WTC11 (cell line): ENCODE measurements around the gene ANKIB1. TPM values are rescaled to one million over a fixed set of nuclear protein-coding genes. Genes with fewer than 3 reads are reported as not detected.

ENCODE experiments used
- ATAC-seq: fragments of 200-7000 bp; cut with Tn5 transposase; 2 replicates; pipeline ENCODE4 v1.10.0; 2021; ENCODE audit warnings: mild to moderate bottlenecking, moderate library complexity
- CTCF ChIA-PET: fragments of 300-600 bp; sonication (Branson Sonifier 250); formaldehyde crosslinking; loops from one replicate; lab custom pipeline; 2021; ENCODE audit warnings: antibody characterized with exemption; lab: Charles Lee
- POLR2A ChIA-PET: fragments of 350-600 bp; sonication (Branson Sonifier 250); formaldehyde crosslinking; loops from one replicate; lab custom pipeline; 2021; ENCODE audit warnings: antibody characterized with exemption; lab: Charles Lee
- DNase-seq: peaks from one replicate; pipeline ENCODE4 v3.0.0; 2021; ENCODE audit warnings: low spot score
- H3K27ac Mint-ChIP-seq: 2 replicates; pipeline ENCODE4 v1.8.0; 2021; ENCODE audit warnings: mixed read lengths
- H3K27me3 Mint-ChIP-seq: 2 replicates; pipeline ENCODE4 v1.8.0; 2021; ENCODE audit warnings: low read depth, mild to moderate bottlenecking, moderate library complexity, mixed read lengths
- H3K36me3 Mint-ChIP-seq: 2 replicates; pipeline ENCODE4 v1.8.0; 2021; ENCODE audit warnings: mixed read lengths
- H3K4me1 Mint-ChIP-seq: 2 replicates; pipeline ENCODE4 v1.8.0; 2022; ENCODE audit warnings: mixed read lengths
- H3K4me3 Mint-ChIP-seq: 2 replicates; pipeline ENCODE4 v1.8.0; 2021; ENCODE audit warnings: mild to moderate bottlenecking, moderate library complexity, mixed read lengths
- H3K9me3 Mint-ChIP-seq: 2 replicates; pipeline ENCODE4 v1.8.0; 2021; ENCODE audit warnings: mixed read lengths
- AR ChIP-seq: fragments of 250-450 bp; sonication (Bioruptor Pico); IDR thresholded peaks from 2 replicates; pipeline ENCODE4 v1.9.0; 2021; ENCODE audit warnings: mild to moderate bottlenecking
- ATF1 ChIP-seq: sonication (generic); formaldehyde crosslinking; IDR thresholded peaks from 2 replicates; pipeline ENCODE4 v1.8.1; 2023; ENCODE audit warnings: mild to moderate bottlenecking, moderate library complexity, missing genetic modification reagents
- E2F5 ChIP-seq: sonication (generic); formaldehyde crosslinking; IDR thresholded peaks from 2 replicates; pipeline ENCODE4 v1.8.1; 2022; ENCODE audit warnings: mild to moderate bottlenecking, moderate library complexity, missing genetic modification reagents
- ETV6 ChIP-seq: sonication (generic); formaldehyde crosslinking; IDR thresholded peaks from 2 replicates; pipeline ENCODE4 v1.8.1; 2022; ENCODE audit warnings: mild to moderate bottlenecking, missing genetic modification reagents
- FOXP4 ChIP-seq: sonication (generic); formaldehyde crosslinking; IDR thresholded peaks from 2 replicates; pipeline ENCODE4 v1.8.0; 2022; ENCODE audit warnings: mild to moderate bottlenecking, missing genetic modification reagents
- GABPB1 ChIP-seq: sonication (generic); formaldehyde crosslinking; IDR thresholded peaks from 2 replicates; pipeline ENCODE4 v1.8.1; 2023; ENCODE audit warnings: mild to moderate bottlenecking, missing genetic modification reagents
- GTF2I ChIP-seq: fragments of 250-450 bp; sonication (Bioruptor Pico); conservative IDR thresholded peaks from 2 replicates; pipeline ENCODE4 v1.4.0; 2021; ENCODE audit warnings: mild to moderate bottlenecking
- HMGA2 ChIP-seq: fragments of 250-450 bp; sonication (Bioruptor Pico); IDR thresholded peaks from 2 replicates; pipeline ENCODE4 v1.4.0; 2021; ENCODE audit warnings: mild to moderate bottlenecking, moderate library complexity
- KAT7 ChIP-seq: sonication (generic); formaldehyde crosslinking; IDR thresholded peaks from 2 replicates; pipeline ENCODE4 v1.8.1; 2023; ENCODE audit warnings: missing genetic modification reagents, mild to moderate bottlenecking, borderline replicate concordance
- NFYB ChIP-seq: sonication (generic); formaldehyde crosslinking; conservative IDR thresholded peaks from 2 replicates; pipeline ENCODE4 v1.8.0; 2022; ENCODE audit warnings: low read depth, missing genetic modification reagents
- NR1H2 ChIP-seq: sonication (generic); formaldehyde crosslinking; IDR thresholded peaks from 2 replicates; pipeline ENCODE4 v1.9.0; 2021; ENCODE audit warnings: mild to moderate bottlenecking, moderate library complexity, missing genetic modification reagents
- RORB ChIP-seq: fragments of 250-450 bp; sonication (Bioruptor Pico); IDR thresholded peaks from 2 replicates; pipeline ENCODE4 v1.9.0; 2021; ENCODE audit warnings: mild to moderate bottlenecking
- SOX15 ChIP-seq: fragments of 250-450 bp; sonication (Bioruptor Pico); IDR thresholded peaks from 2 replicates; pipeline ENCODE4 v1.9.0; 2021; ENCODE audit warnings: mild to moderate bottlenecking
- SP1 ChIP-seq: sonication (generic); formaldehyde crosslinking; conservative IDR thresholded peaks from 2 replicates; pipeline ENCODE4 v1.8.1; 2022; ENCODE audit warnings: missing genetic modification reagents
- TP53 ChIP-seq: sonication (generic); formaldehyde crosslinking; IDR thresholded peaks from 2 replicates; pipeline ENCODE4 v1.8.1; 2023; ENCODE audit warnings: mild to moderate bottlenecking, missing genetic modification reagents
- ZNF138 ChIP-seq: sonication (generic); formaldehyde crosslinking; conservative IDR thresholded peaks from 2 replicates; pipeline ENCODE4 v1.8.1; 2022; ENCODE audit warnings: mild to moderate bottlenecking, moderate library complexity, missing genetic modification reagents
- ZNF263 ChIP-seq: sonication (generic); formaldehyde crosslinking; IDR thresholded peaks from 2 replicates; pipeline ENCODE4 v1.8.1; 2022; ENCODE audit warnings: low read depth, mild to moderate bottlenecking, moderate library complexity, missing genetic modification reagents
- ZNF396 ChIP-seq: fragments of 250-450 bp; sonication (Bioruptor Pico); IDR thresholded peaks from 2 replicates; pipeline ENCODE4 v1.8.0; 2021; ENCODE audit warnings: mild to moderate bottlenecking, moderate library complexity, borderline replicate concordance
- total RNA-seq: library from RNA; stranded (reverse); gene quantifications from 3 replicates; pipeline ENCODE4 v1.2.3, GENCODE V29; 2021
- TF ChIP-seq, protein P1 (sequence below): sonication (generic); formaldehyde crosslinking; conservative IDR thresholded peaks from 2 replicates; pipeline ENCODE4 v1.8.1; 2023; ENCODE audit warnings: mild to moderate bottlenecking, low read depth, missing genetic modification reagents, moderate library complexity
- TF ChIP-seq, protein P2 (sequence below): sonication (generic); formaldehyde crosslinking; IDR thresholded peaks from 2 replicates; pipeline ENCODE4 v1.8.0; 2022; ENCODE audit warnings: missing genetic modification reagents

Gene ANKIB1
- total RNA-seq, 1 experiment from 2014 or later, result 38.5 TPM

DNA sequence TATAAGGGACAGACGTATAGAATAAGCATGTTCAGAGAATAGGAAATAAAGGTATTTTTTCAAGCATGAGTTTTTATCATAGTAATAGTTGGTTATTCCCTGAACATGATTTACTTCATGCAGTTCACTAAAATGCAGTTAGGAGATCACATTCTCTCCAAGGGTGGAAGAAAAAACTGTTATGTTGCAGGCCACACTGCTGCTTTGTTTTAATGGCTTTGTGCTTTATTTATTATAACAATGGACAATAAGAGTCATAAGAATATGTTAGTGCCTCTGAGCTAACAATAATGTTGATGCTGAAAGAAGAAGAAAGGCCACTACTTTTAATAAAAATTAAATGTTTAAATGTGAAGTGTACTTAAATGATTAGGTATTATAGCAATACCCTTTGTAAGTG lies 123.0 kb downstream of the ANKIB1 start:
- ATAC-seq, result no peak
- Mint-ChIP-seq H3K27ac (no peak overlapping the region), H3K4me1 (no peaks in the 10 kb centered on the region), H3K27me3 (no peaks in the 10 kb centered on the region), H3K36me3 (0 out of 2 replicates have a peak, but pooled peaks cover 3% of the 10 kb centered on the region), H3K9me3 (no peaks in the 10 kb centered on the region), H3K4me3 (no peak overlapping the region)
- no peak for TF ChIP-seq HMGA2 (CRISPR knock-in tag)
- TF ChIP-seq, protein P1, sequence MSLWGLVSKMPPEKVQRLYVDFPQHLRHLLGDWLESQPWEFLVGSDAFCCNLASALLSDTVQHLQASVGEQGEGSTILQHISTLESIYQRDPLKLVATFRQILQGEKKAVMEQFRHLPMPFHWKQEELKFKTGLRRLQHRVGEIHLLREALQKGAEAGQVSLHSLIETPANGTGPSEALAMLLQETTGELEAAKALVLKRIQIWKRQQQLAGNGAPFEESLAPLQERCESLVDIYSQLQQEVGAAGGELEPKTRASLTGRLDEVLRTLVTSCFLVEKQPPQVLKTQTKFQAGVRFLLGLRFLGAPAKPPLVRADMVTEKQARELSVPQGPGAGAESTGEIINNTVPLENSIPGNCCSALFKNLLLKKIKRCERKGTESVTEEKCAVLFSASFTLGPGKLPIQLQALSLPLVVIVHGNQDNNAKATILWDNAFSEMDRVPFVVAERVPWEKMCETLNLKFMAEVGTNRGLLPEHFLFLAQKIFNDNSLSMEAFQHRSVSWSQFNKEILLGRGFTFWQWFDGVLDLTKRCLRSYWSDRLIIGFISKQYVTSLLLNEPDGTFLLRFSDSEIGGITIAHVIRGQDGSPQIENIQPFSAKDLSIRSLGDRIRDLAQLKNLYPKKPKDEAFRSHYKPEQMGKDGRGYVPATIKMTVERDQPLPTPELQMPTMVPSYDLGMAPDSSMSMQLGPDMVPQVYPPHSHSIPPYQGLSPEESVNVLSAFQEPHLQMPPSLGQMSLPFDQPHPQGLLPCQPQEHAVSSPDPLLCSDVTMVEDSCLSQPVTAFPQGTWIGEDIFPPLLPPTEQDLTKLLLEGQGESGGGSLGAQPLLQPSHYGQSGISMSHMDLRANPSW, result no peak
- TF ChIP-seq ATF1, result no peak
- no peak for TF ChIP-seq RORB
- TF ChIP-seq ZNF396 (CRISPR knock-in tag), result no peak
- no peak for TF ChIP-seq TP53 (CRISPR knock-in tag)
- no peak for TF ChIP-seq KAT7 (CRISPR knock-in tag)
- TF ChIP-seq GABPB1, result no peak
- no peak for TF ChIP-seq ZNF263 (CRISPR knock-in tag)
- no peak for TF ChIP-seq NR1H2
- no peak for TF ChIP-seq GTF2I
- TF ChIP-seq AR, result no peak
- no peak for TF ChIP-seq FOXP4 (CRISPR knock-in tag)
- TF ChIP-seq SP1 (CRISPR knock-in tag), result no peak
- TF ChIP-seq, protein P2, sequence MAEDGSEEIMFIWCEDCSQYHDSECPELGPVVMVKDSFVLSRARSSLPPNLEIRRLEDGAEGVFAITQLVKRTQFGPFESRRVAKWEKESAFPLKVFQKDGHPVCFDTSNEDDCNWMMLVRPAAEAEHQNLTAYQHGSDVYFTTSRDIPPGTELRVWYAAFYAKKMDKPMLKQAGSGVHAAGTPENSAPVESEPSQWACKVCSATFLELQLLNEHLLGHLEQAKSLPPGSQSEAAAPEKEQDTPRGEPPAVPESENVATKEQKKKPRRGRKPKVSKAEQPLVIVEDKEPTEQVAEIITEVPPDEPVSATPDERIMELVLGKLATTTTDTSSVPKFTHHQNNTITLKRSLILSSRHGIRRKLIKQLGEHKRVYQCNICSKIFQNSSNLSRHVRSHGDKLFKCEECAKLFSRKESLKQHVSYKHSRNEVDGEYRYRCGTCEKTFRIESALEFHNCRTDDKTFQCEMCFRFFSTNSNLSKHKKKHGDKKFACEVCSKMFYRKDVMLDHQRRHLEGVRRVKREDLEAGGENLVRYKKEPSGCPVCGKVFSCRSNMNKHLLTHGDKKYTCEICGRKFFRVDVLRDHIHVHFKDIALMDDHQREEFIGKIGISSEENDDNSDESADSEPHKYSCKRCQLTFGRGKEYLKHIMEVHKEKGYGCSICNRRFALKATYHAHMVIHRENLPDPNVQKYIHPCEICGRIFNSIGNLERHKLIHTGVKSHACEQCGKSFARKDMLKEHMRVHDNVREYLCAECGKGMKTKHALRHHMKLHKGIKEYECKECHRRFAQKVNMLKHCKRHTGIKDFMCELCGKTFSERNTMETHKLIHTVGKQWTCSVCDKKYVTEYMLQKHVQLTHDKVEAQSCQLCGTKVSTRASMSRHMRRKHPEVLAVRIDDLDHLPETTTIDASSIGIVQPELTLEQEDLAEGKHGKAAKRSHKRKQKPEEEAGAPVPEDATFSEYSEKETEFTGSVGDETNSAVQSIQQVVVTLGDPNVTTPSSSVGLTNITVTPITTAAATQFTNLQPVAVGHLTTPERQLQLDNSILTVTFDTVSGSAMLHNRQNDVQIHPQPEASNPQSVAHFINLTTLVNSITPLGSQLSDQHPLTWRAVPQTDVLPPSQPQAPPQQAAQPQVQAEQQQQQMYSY, result no peak
- ChIA-PET CTCF (interaction anchor here (1.0 to 1.2 kb wide), 2 partner anchors 56 to 93 kb away, joined by 3 read pairs; no protein-coding TSS in a partner anchor), POLR2A (no interaction called here)
- DNase-seq, result no peak

DNA sequence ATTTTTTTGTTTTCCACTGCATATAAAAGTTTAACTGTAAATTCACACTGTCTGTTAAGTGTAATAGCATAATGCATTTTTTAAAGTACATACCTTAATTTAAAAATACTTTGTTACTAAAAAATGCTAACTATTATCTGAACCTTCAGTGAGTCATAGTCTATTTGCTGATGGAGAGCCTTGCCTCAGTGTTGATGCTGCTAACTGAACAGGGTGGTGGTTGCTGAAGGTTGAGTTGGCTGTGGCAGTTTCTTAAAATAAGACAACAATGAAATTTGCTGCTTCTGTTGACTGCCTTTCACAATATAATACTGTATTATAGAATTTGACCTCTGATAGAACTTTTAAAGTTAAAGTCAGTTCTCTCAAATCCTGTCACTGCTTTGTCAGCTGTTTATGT lies 129.2 kb downstream of the ANKIB1 start:
- no peak for ATAC-seq
- DNase-seq, result no peak
- TF ChIP-seq ETV6 (CRISPR knock-in tag), result no peak
- TF ChIP-seq AR, result no peak
- TF ChIP-seq E2F5 (CRISPR knock-in tag), result no peak
- no peak for TF ChIP-seq NFYB (CRISPR knock-in tag)
- TF ChIP-seq SOX15, result no peak
- no peak for TF ChIP-seq TP53 (CRISPR knock-in tag)
- no peak for TF ChIP-seq ZNF138

More for the DNA sequence above, 129.2 kb downstream of the ANKIB1 start:
- Mint-ChIP-seq H3K27me3 (no peaks in the 10 kb centered on the region), H3K9me3 (peaks cover 19% of the 10 kb centered on the region), H3K27ac (no peak overlapping the region), H3K36me3 (peaks cover 31% of the 10 kb centered on the region), H3K4me1 (no peaks in the 10 kb centered on the region), H3K4me3 (no peak overlapping the region)
- POLR2A ChIA-PET, result no interaction called here
- CTCF ChIA-PET, result no interaction called here
